ENCODE measurements around the gene C2CD2L.

DNA sequence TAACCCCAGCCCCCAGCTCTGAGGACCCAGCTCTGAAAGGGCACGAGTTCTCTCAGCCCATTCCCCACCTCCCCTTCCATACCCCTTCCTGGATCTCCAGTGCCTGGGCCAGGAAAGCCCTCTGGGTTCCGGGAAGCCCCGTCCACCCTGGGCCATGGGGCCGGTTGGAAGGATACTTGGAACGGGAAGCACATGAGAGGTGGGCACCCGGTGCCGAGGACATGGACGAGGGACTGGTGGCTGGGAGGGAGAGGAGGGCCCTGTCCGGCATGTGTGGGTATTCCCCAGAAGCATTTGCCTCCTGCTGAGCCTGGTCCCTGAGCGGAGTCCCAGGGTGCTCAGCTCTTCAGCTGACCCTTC, 9.1 kb downstream of the C2CD2L start:
- TF ChIP-seq, protein P1, sequence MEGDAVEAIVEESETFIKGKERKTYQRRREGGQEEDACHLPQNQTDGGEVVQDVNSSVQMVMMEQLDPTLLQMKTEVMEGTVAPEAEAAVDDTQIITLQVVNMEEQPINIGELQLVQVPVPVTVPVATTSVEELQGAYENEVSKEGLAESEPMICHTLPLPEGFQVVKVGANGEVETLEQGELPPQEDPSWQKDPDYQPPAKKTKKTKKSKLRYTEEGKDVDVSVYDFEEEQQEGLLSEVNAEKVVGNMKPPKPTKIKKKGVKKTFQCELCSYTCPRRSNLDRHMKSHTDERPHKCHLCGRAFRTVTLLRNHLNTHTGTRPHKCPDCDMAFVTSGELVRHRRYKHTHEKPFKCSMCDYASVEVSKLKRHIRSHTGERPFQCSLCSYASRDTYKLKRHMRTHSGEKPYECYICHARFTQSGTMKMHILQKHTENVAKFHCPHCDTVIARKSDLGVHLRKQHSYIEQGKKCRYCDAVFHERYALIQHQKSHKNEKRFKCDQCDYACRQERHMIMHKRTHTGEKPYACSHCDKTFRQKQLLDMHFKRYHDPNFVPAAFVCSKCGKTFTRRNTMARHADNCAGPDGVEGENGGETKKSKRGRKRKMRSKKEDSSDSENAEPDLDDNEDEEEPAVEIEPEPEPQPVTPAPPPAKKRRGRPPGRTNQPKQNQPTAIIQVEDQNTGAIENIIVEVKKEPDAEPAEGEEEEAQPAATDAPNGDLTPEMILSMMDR (IDR thresholded peaks at IDR 0.05; ENCODE audit: insufficient read depth, low read depth, low read length): no peak
- TF ChIP-seq EZH2 (IDR thresholded peaks at IDR 0.05; ENCODE audit: insufficient read depth, low read length): no peak

All from astrocyte (in vitro differentiated cells and primary cell).